ENCODE results near the gene RAD18.

Gene RAD18

GRCh38 chr3:8984081-8984480 is 20.8 kb upstream of the RAD18 start:
- TF ChIP-seq TCF12 (IDR thresholded peaks at IDR 0.05; ENCODE audit: low read depth) (no peak), RAD21 (IDR thresholded peaks at IDR 0.05; ENCODE audit: low read depth) (no peak), CEBPB (IDR thresholded peaks at IDR 0.05) (no peak), YY1 (IDR thresholded peaks at IDR 0.05; ENCODE audit: low read depth) (no peak), EP300 (IDR thresholded peaks at IDR 0.05; ENCODE audit: borderline replicate concordance) (no peak), TAF1 (IDR thresholded peaks at IDR 0.05; ENCODE audit: low read depth) (no peak), USF1 (IDR thresholded peaks at IDR 0.05) (no peak), REST (IDR thresholded peaks at IDR 0.05; ENCODE audit: low read depth) (no peak), MAX (IDR thresholded peaks at IDR 0.05) (no peak), ZBTB7A (IDR thresholded peaks at IDR 0.05; ENCODE audit: low read depth) (no peak), FOXM1 (IDR thresholded peaks at IDR 0.05; ENCODE audit: borderline replicate concordance, low read depth) (no peak)

GRCh38 chr3:8983591-8983990 is 20.3 kb upstream of the RAD18 start:
- TF ChIP-seq CREB1 (IDR thresholded peaks at IDR 0.05; ENCODE audit: low read depth) (no peak), RAD21 (IDR thresholded peaks at IDR 0.05; ENCODE audit: low read depth) (no peak)

GRCh38 chr3:8983026-8983425 is 19.8 kb upstream of the RAD18 start:
- TF ChIP-seq CREB1 (IDR thresholded peaks at IDR 0.05; ENCODE audit: low read depth), result no peak
- TF ChIP-seq EGR1 (IDR thresholded peaks at IDR 0.05), result no peak
- no peak for TF ChIP-seq TEAD4 (IDR thresholded peaks at IDR 0.05)
- no peak for TF ChIP-seq TCF12 (IDR thresholded peaks at IDR 0.05; ENCODE audit: low read depth)
- TF ChIP-seq CEBPB (IDR thresholded peaks at IDR 0.05), result no peak
- no peak for TF ChIP-seq YY1 (IDR thresholded peaks at IDR 0.05; ENCODE audit: low read depth)
- TF ChIP-seq EP300 (IDR thresholded peaks at IDR 0.05; ENCODE audit: borderline replicate concordance), result no peak
- TF ChIP-seq REST (IDR thresholded peaks at IDR 0.05; ENCODE audit: low read depth), result no peak
- TF ChIP-seq NFIC (IDR thresholded peaks at IDR 0.05), result no peak
- no peak for TF ChIP-seq FOXM1 (IDR thresholded peaks at IDR 0.05; ENCODE audit: borderline replicate concordance, low read depth)
- no peak for TF ChIP-seq USF1 (IDR thresholded peaks at IDR 0.05)
- TF ChIP-seq ZBTB7A (IDR thresholded peaks at IDR 0.05; ENCODE audit: low read depth), result no peak
- no peak for TF ChIP-seq RAD21 (IDR thresholded peaks at IDR 0.05; ENCODE audit: low read depth)
- TF ChIP-seq MAX (IDR thresholded peaks at IDR 0.05), result no peak
- no peak for TF ChIP-seq TAF1 (IDR thresholded peaks at IDR 0.05; ENCODE audit: low read depth)

- no peak for TF ChIP-seq YY1 (IDR thresholded peaks at IDR 0.05; ENCODE audit: low read depth)
- no peak for TF ChIP-seq ZBTB7A (IDR thresholded peaks at IDR 0.05; ENCODE audit: low read depth)
- TF ChIP-seq TCF12 (IDR thresholded peaks at IDR 0.05; ENCODE audit: low read depth), result no peak
- TF ChIP-seq EGR1 (IDR thresholded peaks at IDR 0.05), result no peak
- no peak for TF ChIP-seq CEBPB (IDR thresholded peaks at IDR 0.05)
- TF ChIP-seq CREB1 (IDR thresholded peaks at IDR 0.05; ENCODE audit: low read depth), result no peak
- TF ChIP-seq NFIC (IDR thresholded peaks at IDR 0.05), result no peak
- TF ChIP-seq EP300 (IDR thresholded peaks at IDR 0.05; ENCODE audit: borderline replicate concordance), result no peak
- TF ChIP-seq TAF1 (IDR thresholded peaks at IDR 0.05; ENCODE audit: low read depth), result no peak
- no peak for TF ChIP-seq USF1 (IDR thresholded peaks at IDR 0.05)
- no peak for TF ChIP-seq MAX (IDR thresholded peaks at IDR 0.05)
- no peak for TF ChIP-seq TEAD4 (IDR thresholded peaks at IDR 0.05)
- TF ChIP-seq FOXM1 (IDR thresholded peaks at IDR 0.05; ENCODE audit: borderline replicate concordance, low read depth), result no peak
- TF ChIP-seq REST (IDR thresholded peaks at IDR 0.05; ENCODE audit: low read depth), result no peak
- no peak for TF ChIP-seq RAD21 (IDR thresholded peaks at IDR 0.05; ENCODE audit: low read depth)
Observed at GRCh38 chr3:8982509-8982908, 19.2 kb upstream of the RAD18 start.
